HCT116 (cell line): Measurements from ENCODE around the gene TMEM131.

Experiments
- CEBPB ChIP-seq: IDR thresholded peaks from 2 replicates; pipeline ENCODE4 v1.6.1; 2012; ENCODE audit warnings: low read depth
- EZH2phosphoT487 ChIP-seq: fragments of 200-600 bp; IDR thresholded peaks from 2 replicates; pipeline ENCODE4 v1.6.1; 2018; ENCODE audit warnings: antibody characterized with exemption, borderline replicate concordance
- JUND ChIP-seq: IDR thresholded peaks from 2 replicates; pipeline ENCODE4 v1.6.1; 2012
- POLR2A ChIP-seq: IDR thresholded peaks from 2 replicates; pipeline ENCODE4 v1.7.0; 2011; ENCODE audit warnings: borderline replicate concordance; ENCODE audit not compliant: insufficient read depth, insufficient read length; ENCODE audit errors: extremely low read depth
- POLR2AphosphoS5 ChIP-seq: IDR thresholded peaks from 2 replicates; pipeline ENCODE4 v1.6.1; 2011; ENCODE audit warnings: mild to moderate bottlenecking, low read depth, low read length, moderate library complexity
- RAD21 ChIP-seq: IDR thresholded peaks from 2 replicates; pipeline ENCODE4 v1.6.1; 2012; ENCODE audit warnings: low read depth, mild to moderate bottlenecking
- TF ChIP-seq, protein P1 (sequence below), 3 experiments: fragments of 200-600 bp in 1 of 3; sonication (generic) in 1 of 3; IDR thresholded peaks in 2 of 3; conservative IDR thresholded peaks in 1 of 3; 2 replicates each; pipeline ENCODE4 v1.5.1; 2012 to 2017; ENCODE audit warnings: low read depth in 2 of 3, low read length in 2 of 3, antibody characterized with exemption in 1 of 3, borderline replicate concordance in 1 of 3, control low read depth in 1 of 3, mild to moderate bottlenecking in 1 of 3, mixed read lengths in 1 of 3, mixed run types in 1 of 3, moderate library complexity in 1 of 3; ENCODE audit not compliant: insufficient read depth in 1 of 3
- TF ChIP-seq, protein P2 (sequence below): IDR thresholded peaks from 2 replicates; pipeline ENCODE4 v1.6.1; 2012

DNA sequence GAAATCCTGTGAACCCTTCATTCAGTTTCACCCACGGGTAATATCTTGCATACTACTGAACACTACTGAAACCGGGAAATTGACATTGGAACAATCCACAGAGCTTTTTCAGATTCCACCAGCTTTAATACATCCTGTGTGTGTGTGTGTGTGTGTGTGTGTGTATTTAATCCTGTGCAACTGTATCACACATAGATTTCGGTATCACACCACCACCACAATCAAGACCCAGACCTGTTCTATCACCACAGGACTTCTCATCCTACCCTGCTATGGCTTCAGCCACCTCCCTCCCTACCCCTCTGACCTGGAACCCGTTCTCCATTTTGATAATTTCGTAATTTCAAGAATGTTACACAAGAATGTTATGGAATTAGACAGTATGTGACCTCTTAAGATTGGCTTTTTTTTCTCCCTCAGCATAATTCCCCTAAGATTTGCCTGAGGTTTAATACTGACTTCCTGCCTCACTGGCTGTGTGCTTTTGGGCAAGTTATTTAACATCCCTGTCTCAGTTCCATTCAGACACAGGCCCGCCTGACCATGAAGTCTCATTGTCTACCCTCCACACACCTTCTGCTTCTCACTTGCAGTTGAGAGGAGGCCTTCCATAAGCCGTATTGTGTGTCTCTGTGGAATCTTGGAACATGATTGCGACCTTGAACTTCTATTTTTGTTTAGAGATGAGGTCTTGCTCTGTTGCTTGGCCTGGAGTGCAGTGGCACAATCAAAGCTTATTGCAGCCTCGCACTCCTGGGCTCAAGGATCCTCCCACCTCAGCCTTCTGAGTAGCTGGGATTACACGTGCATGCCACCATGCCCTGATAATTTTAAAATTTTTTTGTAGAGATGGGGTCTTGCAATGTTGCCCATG, 14.4 kb upstream of the TMEM131 start:
- TF ChIP-seq CEBPB: no peak
- no peak for TF ChIP-seq POLR2AphosphoS5
- TF ChIP-seq, protein P1, sequence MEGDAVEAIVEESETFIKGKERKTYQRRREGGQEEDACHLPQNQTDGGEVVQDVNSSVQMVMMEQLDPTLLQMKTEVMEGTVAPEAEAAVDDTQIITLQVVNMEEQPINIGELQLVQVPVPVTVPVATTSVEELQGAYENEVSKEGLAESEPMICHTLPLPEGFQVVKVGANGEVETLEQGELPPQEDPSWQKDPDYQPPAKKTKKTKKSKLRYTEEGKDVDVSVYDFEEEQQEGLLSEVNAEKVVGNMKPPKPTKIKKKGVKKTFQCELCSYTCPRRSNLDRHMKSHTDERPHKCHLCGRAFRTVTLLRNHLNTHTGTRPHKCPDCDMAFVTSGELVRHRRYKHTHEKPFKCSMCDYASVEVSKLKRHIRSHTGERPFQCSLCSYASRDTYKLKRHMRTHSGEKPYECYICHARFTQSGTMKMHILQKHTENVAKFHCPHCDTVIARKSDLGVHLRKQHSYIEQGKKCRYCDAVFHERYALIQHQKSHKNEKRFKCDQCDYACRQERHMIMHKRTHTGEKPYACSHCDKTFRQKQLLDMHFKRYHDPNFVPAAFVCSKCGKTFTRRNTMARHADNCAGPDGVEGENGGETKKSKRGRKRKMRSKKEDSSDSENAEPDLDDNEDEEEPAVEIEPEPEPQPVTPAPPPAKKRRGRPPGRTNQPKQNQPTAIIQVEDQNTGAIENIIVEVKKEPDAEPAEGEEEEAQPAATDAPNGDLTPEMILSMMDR (IDR thresholded peaks at IDR 0.05 in 2 of 3, conservative IDR thresholded peaks at IDR 0.05 in 1 of 3; ENCODE audit: borderline replicate concordance in 1 of 3, insufficient read depth in 1 of 3, low read depth in 2 of 3, low read length in 2 of 3): no peak
- TF ChIP-seq JUND: no peak
- TF ChIP-seq POLR2A: no peak
- no peak for TF ChIP-seq EZH2phosphoT487
- TF ChIP-seq, protein P2, sequence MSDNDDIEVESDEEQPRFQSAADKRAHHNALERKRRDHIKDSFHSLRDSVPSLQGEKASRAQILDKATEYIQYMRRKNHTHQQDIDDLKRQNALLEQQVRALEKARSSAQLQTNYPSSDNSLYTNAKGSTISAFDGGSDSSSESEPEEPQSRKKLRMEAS: no peak
- TF ChIP-seq RAD21: no peak
